Ovary (tissue), 3 donors: ENCODE measurements around the gene HDAC9.

Source experiments
- CTCF ChIP-seq, 3 donors: fragments of 450-650 bp in 2 of 3; fragments of 200-600 bp in 1 of 3; IDR thresholded peaks; one replicate each; pipeline versions ENCODE4 v1.5.1 to v1.8.0; 2016 to 2022; ENCODE audit warnings: antibody characterized with exemption in 3 of 3, mild to moderate bottlenecking in 1 of 3
- POLR2A ChIP-seq: fragments of 450-650 bp; IDR thresholded peaks from one replicate; pipeline ENCODE4 v1.6.1; 2017; ENCODE audit warnings: antibody characterized with exemption, mild to moderate bottlenecking, moderate library complexity
- donor health status: DM: no; HTN: no; CAD: no.

GRCh38 chr7:19009936-19010280 lies 514.4 kb downstream of the HDAC9 start:
- no peak for TF ChIP-seq CTCF (IDR thresholded peaks at IDR 0.05)
- TF ChIP-seq POLR2A, result no peak
